ENCODE measurements around the gene DENND2C.

DNA sequence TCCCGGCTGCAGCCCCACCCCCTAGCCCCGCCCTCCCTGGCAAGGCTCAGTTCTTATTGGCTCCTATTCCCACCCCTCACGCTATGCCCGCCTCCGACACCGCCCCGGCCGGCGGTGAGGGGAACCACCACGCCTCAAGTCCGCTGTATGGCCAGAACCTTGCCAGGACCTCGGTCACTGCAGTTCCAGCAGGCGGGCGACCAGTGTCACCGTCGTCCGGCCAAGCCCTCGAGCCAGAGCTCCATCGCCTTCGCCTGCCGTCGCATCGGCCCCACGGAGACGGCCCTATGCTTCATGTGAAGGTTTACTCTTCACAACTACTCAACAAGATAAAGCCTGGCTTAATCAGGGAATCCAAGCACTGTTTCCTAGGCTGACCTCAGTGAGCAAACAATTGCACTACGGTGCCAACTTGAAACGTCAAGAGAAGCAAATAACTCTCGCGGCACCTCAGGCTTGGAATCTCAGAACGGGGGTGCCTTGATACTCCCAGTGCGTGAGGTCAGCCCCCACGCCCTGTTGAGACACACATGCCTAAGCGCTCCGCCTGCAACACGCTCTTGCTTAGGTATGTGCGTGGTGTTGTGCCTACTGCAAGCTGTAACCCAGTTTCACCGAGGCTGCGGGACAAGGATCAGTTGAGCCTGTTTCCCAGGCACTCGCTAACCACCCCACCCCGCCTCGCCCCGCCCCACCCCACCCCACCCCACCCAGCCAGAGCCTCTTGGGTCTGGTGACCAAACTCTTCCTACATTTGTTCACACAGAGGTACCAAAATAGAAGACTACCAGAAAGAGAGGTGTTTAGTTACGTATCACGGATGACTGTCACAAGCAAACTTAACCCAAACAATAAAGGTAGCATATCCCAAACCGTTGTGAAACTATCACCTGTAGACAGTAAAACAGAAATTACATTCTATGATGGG lies 498 bp upstream of the DENND2C start:
- TF ChIP-seq POLR2A (IDR thresholded peaks at IDR 0.05) (peak; percentile 65), CTCF (IDR thresholded peaks at IDR 0.05) (peak in 3 of 5 experiments; percentile 29 to 39 (median 33)), EP300 (IDR thresholded peaks at IDR 0.05; ENCODE audit: low read depth) (no peak)
